GM12878 (cell line): ENCODE data around the gene TBXA2R. TPM values are rescaled to one million over a fixed set of nuclear protein-coding genes. Genes with fewer than 3 reads are reported as not detected.
A peak's percentile ranks its signal among the peaks of the same experiment; 100 is the strongest.

ENCODE experiments used
- BHLHE40 ChIP-seq, 2 experiments: fragments of 450-650 bp in 1 of 2; IDR thresholded peaks; 2 replicates each; pipeline ENCODE4 v1.6.1; 2011 to 2017; ENCODE audit warnings: low read depth in 2 of 2, borderline replicate concordance in 1 of 2, improper control_type of control experiment in 1 of 2, low read length in 1 of 2, mild to moderate bottlenecking in 1 of 2
- CREM ChIP-seq: IDR thresholded peaks from 2 replicates; pipeline ENCODE4 v1.6.1; 2014; ENCODE audit warnings: antibody characterized with exemption, low read depth
- E4F1 ChIP-seq: fragments of 450-650 bp; IDR thresholded peaks from 2 replicates; pipeline ENCODE4 v1.6.1; 2018; ENCODE audit warnings: borderline replicate concordance, mild to moderate bottlenecking; ENCODE audit not compliant: partially characterized antibody
- HDGF ChIP-seq: fragments of 450-650 bp; IDR thresholded peaks from 2 replicates; pipeline ENCODE4 v1.6.1; 2016; ENCODE audit warnings: antibody characterized with exemption
- MLLT1 ChIP-seq: fragments of 450-650 bp; IDR thresholded peaks from 2 replicates; pipeline ENCODE4 v1.6.1; 2016; ENCODE audit warnings: mild to moderate bottlenecking
- RAD21 ChIP-seq: IDR thresholded peaks from 2 replicates; pipeline ENCODE4 v1.6.1; 2011; ENCODE audit warnings: mild to moderate bottlenecking, low read depth, low read length, moderate library complexity; ENCODE audit not compliant: insufficient read depth
- RB1 ChIP-seq: fragments of 450-650 bp; formaldehyde crosslinking; IDR thresholded peaks from 2 replicates; pipeline ENCODE4 v1.6.1; 2017; ENCODE audit warnings: mild to moderate bottlenecking, borderline replicate concordance
- SPI1 ChIP-seq: IDR thresholded peaks from 2 replicates; pipeline ENCODE4 v1.6.1; 2011; ENCODE audit warnings: low read depth, mild to moderate bottlenecking, low read length, moderate library complexity, borderline replicate concordance; ENCODE audit not compliant: insufficient read depth
- YY1 ChIP-seq: IDR thresholded peaks from 2 replicates; pipeline ENCODE4 v1.6.1; 2011; ENCODE audit warnings: low read depth, mild to moderate bottlenecking, low read length
- ZNF207 ChIP-seq: fragments of 450-650 bp; IDR thresholded peaks from 2 replicates; pipeline ENCODE4 v1.6.1; 2014; ENCODE audit warnings: antibody characterized with exemption, mild to moderate bottlenecking, borderline replicate concordance
- polyA plus RNA-seq, 11 experiments: library from polyadenylated mRNA; depleted of rRNA in 4 of 11; unstranded in 6 of 11; stranded (reverse) in 5 of 11; fragments of >200 nt; fragmentation: Nextera tagmentation in 4 of 11; fragmentation: Illumina TruSeq in 1 of 11; extraction: Ambion mirVana in 4 of 11; extraction: Trizol in 1 of 11; gene quantifications; 1 replicate in 1 of 11; 2 replicates in 10 of 11; pipeline versions ENCODE4 v1.2.1 to v1.2.3, GENCODE V29; 2011 to 2016; ENCODE audit warnings: inconsistent platforms in 2 of 11, missing spikeins in 2 of 11, low read depth in 1 of 11
- total RNA-seq, 4 experiments: library from RNA; depleted of rRNA in 3 of 4; stranded (reverse); fragments of >200 nt in 3 of 4; fragmentation: Illumina TruSeq in 1 of 4; extraction: Trizol in 1 of 4; gene quantifications; 2 replicates each; pipeline versions ENCODE4 v1.2.1 to v1.2.3, GENCODE V29; 2013 to 2021

The TBXA2R gene
- total and polyA plus RNA-seq, 10 of the 15 experiments (the other 5 are each of a cell fraction or from before 2014, with no cell fraction given): 0.03 TPM; not detected in 8

GRCh38 chr19:3618144-3618810 lies 11.6 kb upstream of the TBXA2R start (continued):
- TF ChIP-seq RAD21 (peak; percentile 80), SPI1 (no peak), CREM (no peak), ZNF207 (0 out of 2 replicates have a peak, but pooled peaks have one; percentile 33), MLLT1 (no peak), YY1 (peak; percentile 35; the same call in 1 of the 2 replicates), RB1 (peak; percentile 54; the same call in 1 of the 2 replicates), E4F1 (no peak), BHLHE40 (IDR thresholded peaks at IDR 0.05; ENCODE audit: borderline replicate concordance in 1 of 2, low read depth in 2 of 2, low read length in 1 of 2) (peak in 1 of 2 experiments; percentile 54; a peak in 3 of 4 replicates), HDGF (peak; percentile 26; the same call in 1 of the 2 replicates)
